NCI-H187 (cell line): ENCODE results near the gene FSTL4.

Source experiments
- DNase-seq, 2 experiments: peaks; one replicate each; lab custom pipeline; 2025; lab: John Stamatoyannopoulos, UW

Gene FSTL4

DNA sequence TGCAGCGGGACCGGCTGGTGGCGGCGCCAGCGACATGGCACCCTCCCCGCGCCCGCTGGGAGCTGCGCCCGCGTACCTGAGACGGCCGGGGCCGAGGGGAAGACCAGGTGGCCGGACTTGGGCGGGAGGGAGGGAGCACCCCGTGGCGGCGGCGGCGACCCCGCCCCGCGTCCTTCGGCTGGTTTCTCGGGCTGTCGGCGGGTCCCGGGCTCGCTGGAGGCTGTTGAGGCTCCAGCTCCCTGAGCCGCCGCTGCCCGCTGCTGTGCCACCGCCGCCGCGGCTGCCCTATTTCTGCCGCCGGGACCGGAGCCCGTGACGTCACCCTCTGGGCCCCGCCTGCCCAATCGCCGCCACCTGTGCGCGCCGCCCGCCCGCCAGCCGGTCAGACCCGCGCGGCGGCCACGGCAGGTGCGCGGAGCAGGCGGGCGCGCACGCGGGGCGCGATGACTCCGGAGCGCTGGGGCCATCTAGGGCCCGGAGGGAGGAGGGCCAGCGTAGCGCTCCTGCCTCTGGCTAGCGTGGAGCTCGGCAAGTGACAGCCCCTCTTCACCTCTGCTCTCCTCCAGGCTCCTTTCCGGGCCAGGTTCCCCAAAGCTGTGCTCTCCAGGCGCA is at the start of gene FSTL4:
FSTL4 (minus strand) TSS at position 293 of the 612 bp plus-strand sequence.
- peak in 1 of 2 experiments; percentile 38 for DNase-seq

DNA sequence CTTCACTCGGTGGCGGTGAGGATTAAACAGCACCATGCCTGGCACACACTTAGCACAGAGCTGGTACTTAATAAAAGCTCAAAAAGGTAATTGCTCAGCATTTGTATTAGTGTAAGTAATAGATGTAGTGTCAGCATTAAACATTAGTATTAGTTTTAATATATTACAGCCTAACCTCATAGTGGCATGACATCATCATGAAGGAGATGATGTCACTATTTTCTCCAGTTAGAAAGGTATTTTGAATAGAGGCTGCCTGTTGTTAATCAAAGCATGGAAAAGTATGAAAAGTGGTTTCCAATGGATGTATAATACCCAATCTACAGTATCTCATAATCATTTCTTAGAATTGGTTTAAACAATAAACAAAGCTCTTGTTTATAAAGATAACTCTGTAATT is 49.0 kb upstream of the FSTL4 start:
- DNase-seq = no peak

GRCh38 chr5:133658327-133658726 is 46.0 kb upstream of the FSTL4 start:
- no peak for DNase-seq

DNA sequence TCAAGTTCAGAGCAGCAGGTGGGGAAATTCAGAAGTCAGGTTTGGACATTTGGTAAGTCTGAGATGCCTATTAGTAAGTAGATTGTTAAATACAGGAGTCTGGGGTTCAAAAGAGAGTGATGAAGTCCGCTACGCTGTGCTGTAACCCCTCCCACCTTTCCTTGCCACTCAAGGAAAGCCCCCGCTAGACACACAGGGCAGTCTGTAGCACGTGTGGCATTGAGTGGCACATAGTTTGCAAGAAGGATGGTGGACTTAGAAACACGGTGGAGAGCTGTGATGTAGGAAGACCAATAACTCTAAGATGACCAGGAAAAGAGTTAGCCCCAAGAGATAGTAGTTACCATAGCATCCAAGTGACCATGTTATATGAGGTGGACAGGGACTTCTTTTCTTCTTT is 44.7 kb upstream of the FSTL4 start:
- DNase-seq = no peak

GRCh38 chr5:133655966-133656365 is 43.6 kb upstream of the FSTL4 start:
- no peak for DNase-seq

DNA sequence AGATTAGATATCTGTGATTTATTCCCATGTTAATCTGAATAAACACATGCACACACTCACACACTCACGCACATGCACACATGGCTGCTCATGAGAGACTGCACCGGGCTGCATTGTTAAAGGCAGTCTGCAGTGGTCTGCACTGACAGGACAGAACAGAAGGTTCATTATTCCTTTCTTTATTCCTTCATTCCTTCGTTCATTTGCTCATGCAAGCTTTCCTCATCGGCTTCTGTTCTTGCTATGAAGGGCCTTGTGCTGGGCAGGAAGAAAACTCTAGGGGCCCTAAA is 41.4 kb upstream of the FSTL4 start:
- DNase-seq = no peak

DNA sequence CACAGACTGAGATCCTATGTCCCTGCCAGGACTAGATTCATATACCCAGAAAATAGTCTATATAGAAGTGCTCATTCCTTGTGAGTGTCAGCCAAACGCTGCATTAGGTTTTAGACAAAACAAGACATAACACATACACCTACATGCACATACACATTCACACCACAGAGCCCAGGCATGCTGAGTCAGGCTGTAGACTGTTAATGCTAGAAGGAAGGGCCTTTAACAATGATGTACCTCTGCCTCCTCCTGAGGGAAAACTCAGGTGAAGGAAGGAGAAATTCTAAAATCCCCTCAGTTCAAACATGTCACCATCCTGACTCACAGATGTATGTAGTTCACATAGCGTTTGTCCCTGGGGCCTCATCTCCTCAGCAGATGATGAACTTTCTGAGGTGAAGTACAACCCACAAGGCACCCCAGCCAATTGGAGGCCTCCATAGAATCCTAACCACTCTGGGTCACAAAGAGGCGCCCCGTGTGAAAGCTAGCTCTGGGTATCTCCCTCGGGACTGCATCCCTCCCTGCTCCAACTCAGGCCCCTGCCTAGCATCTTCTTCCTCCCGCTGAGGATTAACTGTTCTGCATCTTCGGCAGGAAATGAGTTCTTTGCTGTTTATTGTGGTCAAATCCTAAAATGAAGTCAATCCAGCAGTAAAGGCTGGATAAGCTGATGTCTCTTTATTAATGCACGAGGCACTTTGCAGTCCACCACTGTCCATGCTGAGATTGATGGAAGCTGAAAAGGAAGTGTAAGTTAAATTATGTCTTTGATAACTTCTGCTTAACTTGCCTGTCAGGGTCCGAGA is 40.8 kb upstream of the FSTL4 start:
- no peak for DNase-seq

DNA sequence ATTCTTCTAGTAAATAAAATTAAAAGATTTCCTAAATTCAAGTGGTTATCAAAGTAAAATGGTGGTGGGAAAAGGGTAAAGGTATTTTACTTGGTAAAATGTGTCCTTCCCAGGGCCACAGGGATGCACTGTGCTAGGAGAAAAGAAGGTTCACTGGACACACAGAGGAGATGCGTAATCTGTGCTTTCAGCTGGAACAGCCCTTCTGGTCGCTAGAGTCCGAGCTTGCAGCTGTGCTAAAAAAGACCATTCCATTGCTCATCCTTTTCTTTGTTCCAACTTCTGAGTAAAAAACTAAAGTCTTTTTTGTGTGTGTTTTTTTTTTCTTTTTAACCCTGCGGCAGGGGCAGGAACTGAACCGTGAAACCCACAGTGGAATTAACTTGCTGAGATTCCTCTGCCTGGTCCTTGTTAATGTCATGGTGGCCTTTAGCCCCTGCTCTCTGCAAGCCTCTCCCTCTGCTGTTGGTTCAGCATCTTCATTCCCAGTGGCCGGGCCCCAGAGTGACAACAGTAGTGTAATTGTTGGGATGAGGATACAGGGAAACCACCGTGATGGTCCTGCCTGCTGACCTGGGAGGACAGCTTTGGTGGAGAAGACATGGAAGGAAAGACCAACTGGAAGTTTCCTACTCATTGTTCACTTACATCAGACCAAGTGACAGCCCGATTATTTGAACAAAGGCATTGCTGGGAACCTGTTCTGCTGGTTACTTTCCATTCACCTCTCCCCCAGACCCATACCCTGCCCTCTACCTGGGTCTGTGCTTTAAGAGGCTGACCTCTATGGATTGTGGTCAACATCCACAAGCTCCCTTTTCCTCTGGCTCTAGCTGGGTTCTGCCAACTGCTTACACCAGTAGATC is 31.9 kb upstream of the FSTL4 start:
- DNase-seq = no peak

DNA sequence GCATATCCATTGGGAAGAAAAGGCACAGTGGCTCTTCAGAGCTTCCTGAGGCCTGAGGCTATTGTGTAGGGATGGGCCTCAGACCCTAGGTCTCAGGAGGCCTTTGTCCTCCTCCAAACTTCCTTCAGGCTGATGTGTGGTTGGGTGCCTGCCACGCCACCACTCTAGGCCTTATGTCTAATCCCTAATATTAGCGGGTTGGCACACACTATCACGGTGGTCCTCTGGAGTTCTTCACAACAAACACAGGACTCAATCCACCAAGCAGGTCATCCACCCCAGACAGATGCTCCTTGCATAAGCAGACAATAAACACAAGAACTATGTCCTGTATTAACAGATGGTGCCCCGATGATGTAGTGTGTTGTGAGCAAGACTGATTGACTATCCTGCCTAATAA is 31.0 kb upstream of the FSTL4 start:
- DNase-seq = no peak

DNA sequence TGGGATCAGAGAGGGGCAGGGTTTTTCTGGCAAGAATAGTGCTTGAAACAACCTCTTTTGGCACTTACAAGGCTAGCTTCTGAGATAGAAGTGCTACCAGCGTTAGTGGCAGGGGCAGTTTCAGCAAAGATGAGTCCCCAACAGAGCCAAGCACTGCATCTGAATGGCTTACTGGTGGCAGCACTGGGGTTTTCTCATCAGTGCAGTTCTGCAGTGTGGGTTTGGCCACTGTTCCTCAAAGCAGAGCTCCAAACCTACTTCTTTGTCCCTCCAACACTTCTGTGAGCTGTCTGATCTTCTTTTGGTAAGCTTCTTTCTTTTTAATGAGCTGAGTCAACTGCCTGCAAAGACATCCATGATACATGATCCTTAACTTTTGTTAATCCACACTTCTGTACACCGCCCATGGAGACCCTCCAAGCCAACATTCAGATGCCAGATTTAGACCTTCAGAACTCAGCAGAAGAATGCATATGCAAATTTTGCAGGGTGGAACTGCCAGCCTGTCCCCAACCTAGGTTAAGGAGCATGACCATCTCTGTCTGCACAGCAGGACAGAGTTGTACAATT is 29.9 kb upstream of the FSTL4 start:
- no peak for DNase-seq

DNA sequence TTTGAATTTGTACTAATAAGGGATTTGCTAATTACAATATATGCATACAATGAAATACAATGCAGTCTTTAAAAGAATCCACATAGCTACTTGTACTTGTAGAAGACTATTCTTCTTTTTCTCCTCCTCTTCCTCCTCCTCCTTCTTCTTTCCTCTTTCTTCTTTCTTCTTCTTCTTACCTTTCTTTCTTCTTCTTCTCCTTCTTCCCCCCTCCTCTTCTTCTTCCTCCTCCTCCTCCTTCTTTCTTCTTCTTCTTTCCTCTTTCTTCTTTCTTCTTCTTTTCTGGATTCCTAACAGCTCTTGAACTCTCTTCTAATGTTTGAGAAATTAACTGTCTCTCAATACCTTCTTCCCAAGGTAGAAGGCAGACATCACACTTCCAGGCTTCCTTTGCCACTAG is 29.3 kb upstream of the FSTL4 start:
- no peak for DNase-seq

DNA sequence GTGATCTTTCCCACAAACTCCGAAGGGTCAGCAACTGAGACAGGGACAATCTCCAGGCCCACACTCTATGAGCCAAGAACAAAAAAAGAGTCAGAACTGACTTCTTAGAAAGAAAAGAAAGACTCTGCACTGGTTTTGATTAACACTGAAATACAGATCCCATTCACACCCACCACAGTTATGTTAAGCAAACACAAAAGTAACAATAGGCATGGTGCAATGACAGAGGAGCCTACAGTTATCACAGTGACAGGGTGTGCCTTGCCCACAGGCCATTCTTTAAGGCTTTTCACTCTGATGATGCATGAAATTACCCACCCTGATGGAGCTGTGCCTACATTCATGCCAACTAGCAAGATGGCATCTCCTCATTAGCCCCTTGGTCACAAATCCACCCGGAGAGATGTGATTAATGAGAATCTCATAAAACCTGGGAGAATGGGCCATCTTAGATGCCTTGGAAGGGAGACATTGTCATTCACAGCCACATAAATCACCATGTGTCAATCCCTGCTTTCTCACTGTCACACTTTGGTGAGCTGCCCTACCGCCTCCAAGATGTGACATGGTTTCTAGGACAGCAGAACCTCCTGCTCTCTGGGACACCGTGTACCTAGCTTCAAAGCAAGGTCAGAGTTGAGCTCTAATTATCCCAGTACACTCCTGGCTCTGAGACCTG is 27.6 kb upstream of the FSTL4 start:
- DNase-seq = no peak

- no peak for DNase-seq
These were observed 26.1 kb upstream of the FSTL4 start for GRCh38 chr5:133638436-133638835.

- DNase-seq = no peak
These were observed 24.9 kb upstream of the FSTL4 start for GRCh38 chr5:133637206-133637605.

DNA sequence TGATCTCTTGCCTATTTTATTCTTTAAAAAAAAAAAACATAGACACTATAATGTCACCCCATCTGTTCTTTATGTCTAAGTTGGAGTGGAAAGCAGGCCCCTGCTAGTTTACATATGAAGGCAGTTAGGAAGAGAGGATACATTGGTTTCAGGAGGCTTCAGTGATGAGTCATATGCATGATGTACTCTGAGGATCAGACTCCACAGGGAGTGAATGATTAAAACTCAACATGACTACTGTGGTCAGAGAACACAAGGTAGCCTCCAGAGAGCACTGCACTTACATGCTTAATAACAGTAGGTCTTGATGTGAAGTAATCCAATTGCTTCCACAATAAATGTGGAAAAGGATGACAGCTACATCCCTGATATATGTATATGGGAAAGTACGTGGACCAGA is 22.7 kb upstream of the FSTL4 start:
- no peak for DNase-seq

DNA sequence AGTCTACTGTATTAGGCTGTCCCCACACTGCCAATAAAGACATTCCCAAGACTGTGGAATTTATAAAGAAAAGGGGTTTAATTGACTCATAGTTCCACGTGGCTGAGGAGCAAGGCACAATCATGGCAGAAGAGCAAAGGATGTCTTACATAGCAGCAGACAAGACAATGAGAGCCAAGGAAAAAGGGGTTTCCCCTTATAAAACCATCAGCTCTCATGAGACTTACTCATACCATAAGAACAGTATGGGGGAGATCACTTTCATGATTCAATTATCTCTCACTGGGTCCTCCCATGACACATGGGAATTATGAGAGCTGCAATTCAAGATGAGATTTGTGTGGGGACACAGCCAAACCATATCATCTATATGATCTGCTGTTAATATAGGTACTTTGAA is 14.8 kb upstream of the FSTL4 start:
- no peak for DNase-seq

GRCh38 chr5:133624316-133624715 is 12.0 kb upstream of the FSTL4 start:
- no peak for DNase-seq

DNA sequence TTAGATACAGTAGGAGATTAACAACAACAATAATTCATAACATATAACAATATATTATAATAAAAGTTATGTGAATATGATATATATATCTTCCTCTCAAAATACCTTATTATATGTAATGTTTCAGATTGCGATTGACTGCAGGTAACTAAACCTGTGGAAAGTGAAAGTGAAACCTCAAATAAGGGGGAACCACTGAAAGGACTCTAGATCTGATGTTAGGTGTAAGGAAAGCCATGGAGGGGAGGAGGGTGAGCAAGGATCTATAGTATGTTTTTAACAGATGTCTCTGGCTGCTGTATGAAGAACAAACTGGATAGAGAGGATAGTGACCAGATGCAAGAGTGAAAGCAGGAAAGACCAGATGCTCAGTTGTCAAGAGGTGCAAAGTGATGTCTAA is 5.8 kb upstream of the FSTL4 start:
- no peak for DNase-seq

GRCh38 chr5:133613743-133614142 is 1.4 kb upstream of the FSTL4 start:
- no peak for DNase-seq

- DNase-seq = no peak
These were observed 843 bp upstream of the FSTL4 start for GRCh38 chr5:133613184-133613583.

DNA sequence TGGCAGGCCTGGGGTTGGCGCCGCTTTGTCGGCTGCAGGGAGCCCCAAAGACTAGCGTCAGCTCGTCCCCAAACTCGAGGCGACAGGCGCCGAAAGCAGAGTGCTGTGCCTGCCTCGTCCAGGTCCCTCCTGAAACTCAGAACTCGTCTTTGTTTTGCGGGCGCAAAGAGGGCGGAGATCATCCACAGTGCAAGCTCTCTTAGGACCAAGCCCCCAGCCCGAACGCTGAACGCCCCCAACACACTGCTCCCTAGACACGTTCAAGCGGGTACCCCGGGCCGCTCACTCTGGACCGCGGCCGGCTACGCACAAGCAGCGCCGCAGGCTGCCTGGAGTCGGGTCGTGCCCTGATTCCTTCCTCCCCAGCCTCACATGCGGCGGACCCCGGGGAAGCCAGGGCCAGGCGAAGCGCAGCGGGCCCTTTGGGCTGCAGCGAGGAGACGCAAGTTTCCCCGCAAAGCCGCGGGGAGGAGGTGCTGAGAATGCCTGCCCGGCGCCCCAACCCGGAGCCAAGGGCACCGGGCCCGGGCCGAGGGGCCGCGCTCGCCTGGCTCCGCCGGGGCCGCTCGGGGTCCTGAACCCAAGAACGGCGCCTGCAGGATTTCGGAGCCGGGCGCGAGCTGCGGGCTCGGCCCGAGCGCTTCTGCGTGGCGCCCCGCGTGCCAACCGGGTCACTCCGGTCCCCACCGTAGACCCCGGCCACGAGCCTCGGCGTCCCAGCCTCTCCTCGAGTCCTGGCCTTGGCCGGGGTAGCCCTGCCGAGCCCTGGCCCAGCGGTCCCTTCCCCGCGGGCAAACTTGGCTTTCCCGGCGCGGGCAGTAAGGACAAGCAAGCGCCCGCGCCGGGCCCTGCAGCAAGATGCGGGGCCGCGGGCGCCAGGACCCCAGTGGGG is 738 bp downstream of the FSTL4 start:
- no peak for DNase-seq
